SW480 (cell line): Measurements from ENCODE around the gene LDLRAD4.

ENCODE experiments used
- DNase-seq: peaks from one replicate; pipeline ENCODE4 v3.0.0-alpha.2; 2016; ENCODE audit warnings: low spot score

Gene LDLRAD4

GRCh38 chr18:13514558-13514957 is 296.0 kb downstream of the LDLRAD4 start:
- DNase-seq, result no peak

GRCh38 chr18:13516855-13517254 is 298.3 kb downstream of the LDLRAD4 start:
- DNase-seq, result no peak

GRCh38 chr18:13517369-13517768 is 298.8 kb downstream of the LDLRAD4 start:
- DNase-seq, result no peak

- DNase-seq, result no peak
These were observed 299.8 kb downstream of the LDLRAD4 start for GRCh38 chr18:13518382-13518781.

- DNase-seq, result no peak
These were observed 301.7 kb downstream of the LDLRAD4 start for GRCh38 chr18:13520306-13520705.

- no peak for DNase-seq
These were observed 302.2 kb downstream of the LDLRAD4 start for GRCh38 chr18:13520741-13521140.

GRCh38 chr18:13521418-13521817 is 302.9 kb downstream of the LDLRAD4 start:
- DNase-seq, result no peak

GRCh38 chr18:13522256-13522655 is 303.7 kb downstream of the LDLRAD4 start:
- DNase-seq, result no peak

- no peak for DNase-seq
These were observed 304.5 kb downstream of the LDLRAD4 start for GRCh38 chr18:13522861-13523660.

GRCh38 chr18:13524054-13524453 is 305.5 kb downstream of the LDLRAD4 start:
- DNase-seq, result no peak

GRCh38 chr18:13524811-13525210 is 306.3 kb downstream of the LDLRAD4 start:
- DNase-seq, result no peak

- no peak for DNase-seq
These were observed 306.9 kb downstream of the LDLRAD4 start for GRCh38 chr18:13525381-13526029.

- no peak for DNase-seq
These were observed 308.0 kb downstream of the LDLRAD4 start for GRCh38 chr18:13526519-13526918.

- DNase-seq, result no peak
These were observed 308.7 kb downstream of the LDLRAD4 start for GRCh38 chr18:13527256-13527655.

- DNase-seq, result no peak
These were observed 309.2 kb downstream of the LDLRAD4 start for GRCh38 chr18:13527730-13528129.

- no peak for DNase-seq
These were observed 310.3 kb downstream of the LDLRAD4 start for GRCh38 chr18:13528739-13529392.

GRCh38 chr18:13530033-13530878 is 311.7 kb downstream of the LDLRAD4 start:
- DNase-seq, result no peak

GRCh38 chr18:13530879-13531387 is 312.4 kb downstream of the LDLRAD4 start:
- DNase-seq, result peak; percentile 37

- no peak for DNase-seq
These were observed 313.2 kb downstream of the LDLRAD4 start for GRCh38 chr18:13531681-13532325.

GRCh38 chr18:13532406-13533075 is 314.0 kb downstream of the LDLRAD4 start:
- DNase-seq, result no peak

GRCh38 chr18:13534631-13535030 is 316.1 kb downstream of the LDLRAD4 start:
- DNase-seq, result no peak
